Renal cortex interstitium (tissue), 11 donors: ENCODE measurements around the gene CCDC171. TPM values are rescaled to one million over a fixed set of nuclear protein-coding genes. Genes with fewer than 3 reads are reported as not detected.

Experiments
- DNase-seq, 11 donors: peaks; one replicate each; pipeline ENCODE4 v3.0.0-alpha.2; 2013; ENCODE audit warnings: low read depth in 9 of 11, low spot score in 4 of 11; ENCODE audit errors: extremely low read depth in 1 of 11
- polyA plus RNA-seq, 3 donors: library from polyadenylated mRNA; unstranded; fragments of 120-200 nt; gene quantifications; one replicate each; pipeline ENCODE4 v1.2.1, GENCODE V29; 2013; ENCODE audit not compliant: insufficient read length in 3 of 3

The CCDC171 gene
- polyA plus RNA-seq, 3 donors, result 5.1 to 7.0 (median 6.0) TPM

- DNase-seq, result peak; percentile 18 to 50 (median 37)
Observed at GRCh38 chr9:15837079-15837679, 284.3 kb downstream of the CCDC171 start.

DNA sequence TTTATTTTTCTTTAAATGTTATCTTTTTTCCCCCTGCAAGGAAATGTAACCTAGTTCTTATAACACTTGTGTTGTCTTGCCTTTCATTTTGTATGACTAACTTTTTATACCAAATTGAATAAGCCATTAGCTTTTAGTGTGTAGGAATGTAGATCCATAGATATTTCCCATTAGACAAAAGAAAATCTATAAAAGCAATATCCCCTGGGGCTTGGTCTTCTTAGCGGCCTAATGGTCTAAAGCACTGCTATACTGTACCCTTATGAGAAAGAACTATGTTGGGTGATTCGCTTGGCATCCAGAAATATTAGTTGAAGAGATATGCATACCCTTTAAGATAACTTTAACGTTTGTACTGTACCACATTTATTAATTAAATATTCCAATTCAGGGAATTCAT lies 289.2 kb downstream of the CCDC171 start:
- no peak for DNase-seq

DNA sequence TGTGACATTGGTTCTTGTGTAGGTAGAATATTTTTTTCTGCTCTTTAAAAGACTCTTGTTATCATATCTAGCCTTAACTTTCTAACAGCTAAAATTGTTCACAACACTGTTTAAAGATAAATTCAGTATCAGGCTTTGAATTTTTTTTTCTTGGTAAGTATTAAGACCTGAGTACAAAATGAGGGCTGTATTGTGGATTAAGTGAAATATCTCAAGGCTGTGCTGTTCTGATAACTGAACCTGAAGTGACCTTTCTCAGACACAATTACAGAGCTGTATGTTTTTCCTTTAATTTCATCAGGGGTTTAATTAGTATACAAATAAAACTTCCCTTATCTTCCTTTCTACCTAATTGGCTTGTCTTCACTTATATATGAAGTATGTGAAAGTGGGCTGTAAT lies 290.5 kb downstream of the CCDC171 start:
- DNase-seq, result no peak

DNA sequence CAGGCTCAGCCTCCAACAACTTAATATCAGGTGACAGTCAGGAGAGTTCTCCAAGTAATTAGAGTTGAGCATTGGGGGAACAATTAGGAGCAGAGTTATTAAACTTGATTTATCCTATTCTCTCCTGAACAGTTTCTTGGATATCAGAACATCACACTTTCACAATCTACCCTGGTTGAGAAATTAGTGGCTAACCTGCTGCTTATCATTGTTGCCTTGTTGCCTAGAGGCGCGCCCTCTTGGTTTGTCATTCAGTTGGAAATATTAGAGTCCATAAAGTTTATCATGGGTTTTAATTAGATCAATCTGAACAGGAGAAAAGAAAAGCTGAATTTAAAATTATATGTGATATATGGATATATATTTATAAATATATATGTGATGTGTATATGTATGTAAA lies 291.1 kb downstream of the CCDC171 start:
- no peak for DNase-seq

DNA sequence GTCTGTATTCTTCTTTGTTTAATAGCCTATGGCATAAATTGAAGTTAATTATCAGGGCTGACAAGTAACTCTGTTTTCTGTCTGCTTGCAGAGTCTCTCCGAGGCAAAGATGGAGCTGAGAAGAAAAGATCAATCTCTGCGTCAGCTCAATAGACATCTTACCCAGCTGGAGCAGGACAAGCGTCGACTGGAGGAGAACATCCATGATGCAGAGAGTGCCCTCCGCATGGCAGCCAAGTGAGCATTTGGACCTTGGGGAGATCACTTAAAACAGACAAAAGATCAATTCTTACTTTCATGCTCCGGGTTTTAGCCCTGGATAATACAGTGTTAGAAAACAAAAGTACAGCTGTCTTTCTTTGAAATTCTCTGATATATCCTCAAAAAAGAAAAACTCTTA lies 293.8 kb downstream of the CCDC171 start:
- no peak for DNase-seq

GRCh38 chr9:15849871-15850270 lies 297.0 kb downstream of the CCDC171 start:
- no peak for DNase-seq

DNA sequence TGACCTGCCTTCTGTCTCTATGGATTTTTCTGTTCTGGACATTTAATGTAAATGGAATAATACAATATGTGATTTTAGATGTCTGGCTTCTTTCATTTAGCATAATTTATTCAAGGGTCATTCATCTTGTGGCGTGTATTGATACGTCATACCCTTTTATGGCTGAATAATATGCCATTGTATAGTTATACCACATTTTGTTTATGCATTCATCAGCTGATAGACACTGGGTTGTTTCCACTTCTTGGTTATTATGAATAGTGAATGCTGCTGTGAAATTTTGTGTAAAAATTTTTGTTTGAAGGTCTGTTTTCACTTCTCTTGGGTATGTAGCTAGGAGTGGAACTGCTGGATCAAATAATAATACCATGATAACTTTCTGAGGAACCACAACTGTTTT lies 298.9 kb downstream of the CCDC171 start:
- no peak for DNase-seq

- DNase-seq, result no peak
Observed at GRCh38 chr9:15856591-15856990, 303.7 kb downstream of the CCDC171 start.

DNA sequence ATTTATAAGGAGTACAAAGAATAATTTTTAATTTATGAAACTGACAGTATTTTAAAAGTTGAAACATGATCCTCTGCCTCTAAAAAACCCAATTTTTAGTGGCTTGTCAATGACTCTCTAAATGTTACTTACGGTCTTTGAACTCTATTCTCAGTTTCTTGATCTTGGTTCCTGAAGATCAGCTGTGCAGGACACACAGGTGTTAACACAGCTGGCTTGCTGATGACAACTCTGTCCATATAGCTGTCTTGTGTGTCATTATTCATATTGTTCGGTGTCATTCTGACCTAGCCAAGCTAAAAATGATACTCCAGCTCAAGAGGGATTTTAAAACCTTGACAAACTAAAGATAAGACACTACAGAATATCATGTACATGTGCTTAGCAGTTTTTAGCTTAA lies 314.5 kb downstream of the CCDC171 start:
- no peak for DNase-seq

DNA sequence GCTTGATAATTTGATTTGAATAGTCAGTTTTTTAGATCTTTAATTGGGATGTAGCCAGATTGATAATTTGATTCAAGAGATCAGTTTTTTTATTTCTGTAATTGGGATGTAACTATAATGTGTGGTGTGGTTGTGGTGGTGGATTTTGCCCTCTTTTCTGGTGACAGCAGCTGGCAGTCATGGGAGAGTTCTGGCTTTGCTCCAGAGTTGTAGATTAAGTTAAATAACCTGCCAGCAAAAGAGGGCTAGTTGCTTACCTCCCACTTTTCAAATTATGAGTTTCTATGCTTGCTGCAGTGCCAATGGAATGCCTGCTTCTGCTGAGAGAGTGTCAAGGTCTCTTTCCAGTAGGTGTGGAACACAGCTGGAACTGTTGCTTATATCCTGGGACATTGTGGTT lies 315.1 kb downstream of the CCDC171 start:
- DNase-seq, result no peak

GRCh38 chr9:15873573-15874177 lies 320.8 kb downstream of the CCDC171 start:
- DNase-seq, result peak; percentile 4 to 55 (median 40)

- DNase-seq, result no peak
Observed at GRCh38 chr9:15882328-15882727, 329.5 kb downstream of the CCDC171 start.

DNA sequence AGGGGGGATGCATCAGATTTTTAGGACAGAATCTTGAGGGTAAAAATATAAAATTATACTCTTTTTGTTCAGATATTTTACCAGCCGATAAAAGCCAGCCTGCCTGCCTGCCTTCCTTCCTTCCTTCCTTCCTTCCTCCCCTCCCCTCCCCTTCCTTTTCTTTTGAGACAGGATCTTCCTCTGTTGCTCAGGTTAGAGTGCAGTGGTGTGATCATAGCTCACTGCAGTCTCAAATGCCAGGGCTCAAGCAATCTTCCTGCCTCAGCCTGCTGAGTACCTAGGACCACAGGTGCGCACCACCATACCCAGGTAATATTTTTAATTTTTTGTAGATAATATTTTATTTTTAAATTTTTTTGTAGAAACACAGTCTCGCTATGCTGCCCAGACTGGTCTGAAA lies 330.0 kb downstream of the CCDC171 start:
- DNase-seq, result no peak

DNA sequence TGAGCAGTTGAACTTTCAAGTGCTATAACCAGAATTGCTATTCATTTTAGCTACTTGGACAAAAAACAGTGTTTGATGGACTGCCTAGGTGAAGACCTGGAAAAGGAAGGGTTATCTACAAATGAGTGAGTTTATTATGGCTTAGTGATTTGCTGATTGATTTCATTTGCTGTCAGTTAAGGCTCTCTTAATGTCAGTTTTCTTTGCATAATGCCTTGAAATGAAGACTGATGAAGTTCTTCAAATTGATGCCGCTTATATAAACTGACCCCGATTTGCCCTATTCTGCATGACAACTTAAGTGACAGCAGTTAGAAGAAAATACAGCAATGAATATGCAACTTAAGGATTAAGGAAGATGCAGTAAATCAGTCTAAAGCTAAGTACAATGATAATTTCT lies 332.6 kb downstream of the CCDC171 start:
- DNase-seq, result no peak

DNA sequence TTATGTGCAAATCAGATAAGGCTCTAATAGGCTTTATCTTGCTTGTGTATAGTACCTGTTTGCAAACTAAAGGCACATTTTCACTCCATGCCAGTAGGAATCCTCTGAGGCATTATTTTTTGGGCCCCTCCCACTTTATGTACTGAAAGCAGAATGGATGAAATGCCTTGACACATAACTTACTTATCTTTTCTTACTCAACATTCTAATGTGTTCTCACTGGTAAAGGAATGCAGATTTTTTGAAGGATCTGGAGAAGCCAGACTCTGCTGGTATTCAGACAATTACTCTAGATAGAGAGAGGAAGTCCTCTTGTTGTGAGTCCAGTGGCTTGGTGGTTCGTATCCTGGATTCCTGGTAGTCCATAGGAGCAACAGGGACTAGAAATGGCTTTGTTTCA lies 336.7 kb downstream of the CCDC171 start:
- no peak for DNase-seq

- no peak for DNase-seq
Observed at GRCh38 chr9:15901572-15901971, 348.7 kb downstream of the CCDC171 start.

- DNase-seq, result no peak
Observed at GRCh38 chr9:15909297-15909696, 356.5 kb downstream of the CCDC171 start.

- DNase-seq, result no peak
Observed at GRCh38 chr9:15915711-15916110, 362.9 kb downstream of the CCDC171 start.

- DNase-seq, result no peak
Observed at GRCh38 chr9:15927161-15927560, 374.3 kb downstream of the CCDC171 start.

- DNase-seq, result peak in 1 of 11 donors; percentile 9
Observed at GRCh38 chr9:15935661-15936305, 382.9 kb downstream of the CCDC171 start.
